HG03575 (cell line): ENCODE measurements around the gene XRCC1.
"Not testable (repeated sequence)": the region's sequence is repeated elsewhere in the genome, so short reads cannot be mapped to it uniquely, and the experiment has no call there.

Source experiments
- ATAC-seq: cut with Tn5 transposase; IDR thresholded peaks from one replicate; pipeline ENCODE4 v1.9.1; 2021; ENCODE audit not compliant: unreplicated experiment, insufficient number of reproducible peaks, low FRiP score; ENCODE audit errors: extremely low read depth

XRCC1 gene

GRCh38 chr19:43554317-43554895 lies 20.9 kb downstream of the XRCC1 start:
- no peak for ATAC-seq

GRCh38 chr19:43553656-43554055 lies 21.7 kb downstream of the XRCC1 start:
- no peak for ATAC-seq

GRCh38 chr19:43552616-43553015 lies 22.7 kb downstream of the XRCC1 start:
- no peak for ATAC-seq

GRCh38 chr19:43552198-43552450 lies 23.2 kb downstream of the XRCC1 start:
- ATAC-seq: no peak

GRCh38 chr19:43551399-43552197 lies 23.7 kb downstream of the XRCC1 start:
- ATAC-seq: no peak

- ATAC-seq: no peak
These were observed 26.6 kb downstream of the XRCC1 start for GRCh38 chr19:43548706-43549105.

- ATAC-seq: not testable (repeated sequence)
These were observed 27.4 kb downstream of the XRCC1 start for GRCh38 chr19:43547926-43548325.

GRCh38 chr19:43546581-43546980 lies 28.7 kb downstream of the XRCC1 start:
- ATAC-seq: no peak

GRCh38 chr19:43545981-43546380 lies 29.3 kb downstream of the XRCC1 start:
- ATAC-seq: no peak

- no peak for ATAC-seq
These were observed 30.1 kb downstream of the XRCC1 start for GRCh38 chr19:43545276-43545675.

GRCh38 chr19:43544077-43544476 lies 31.2 kb downstream of the XRCC1 start:
- no peak for ATAC-seq

- no peak for ATAC-seq
These were observed 33.2 kb downstream of the XRCC1 start for GRCh38 chr19:43541920-43542650.

GRCh38 chr19:43540381-43540780 lies 34.9 kb downstream of the XRCC1 start:
- no peak for ATAC-seq

GRCh38 chr19:43538922-43539321 lies 36.4 kb downstream of the XRCC1 start:
- ATAC-seq: no peak

GRCh38 chr19:43534816-43535761 lies 40.2 kb downstream of the XRCC1 start:
- no peak for ATAC-seq

GRCh38 chr19:43534305-43534815 lies 41.0 kb downstream of the XRCC1 start:
- ATAC-seq: no peak

GRCh38 chr19:43533546-43534304 lies 41.6 kb downstream of the XRCC1 start:
- ATAC-seq: peak; percentile 49

GRCh38 chr19:43532962-43533545 lies 42.3 kb downstream of the XRCC1 start, which contains the start of gene ZNF575:
Gene ZNF575 (plus strand): TSS chr19:43533188. CDS start chr19:43534423, 1,235 bp downstream.
- ATAC-seq: no peak
